ENCODE results near the gene CFAP73.

CFAP73 gene

DNA sequence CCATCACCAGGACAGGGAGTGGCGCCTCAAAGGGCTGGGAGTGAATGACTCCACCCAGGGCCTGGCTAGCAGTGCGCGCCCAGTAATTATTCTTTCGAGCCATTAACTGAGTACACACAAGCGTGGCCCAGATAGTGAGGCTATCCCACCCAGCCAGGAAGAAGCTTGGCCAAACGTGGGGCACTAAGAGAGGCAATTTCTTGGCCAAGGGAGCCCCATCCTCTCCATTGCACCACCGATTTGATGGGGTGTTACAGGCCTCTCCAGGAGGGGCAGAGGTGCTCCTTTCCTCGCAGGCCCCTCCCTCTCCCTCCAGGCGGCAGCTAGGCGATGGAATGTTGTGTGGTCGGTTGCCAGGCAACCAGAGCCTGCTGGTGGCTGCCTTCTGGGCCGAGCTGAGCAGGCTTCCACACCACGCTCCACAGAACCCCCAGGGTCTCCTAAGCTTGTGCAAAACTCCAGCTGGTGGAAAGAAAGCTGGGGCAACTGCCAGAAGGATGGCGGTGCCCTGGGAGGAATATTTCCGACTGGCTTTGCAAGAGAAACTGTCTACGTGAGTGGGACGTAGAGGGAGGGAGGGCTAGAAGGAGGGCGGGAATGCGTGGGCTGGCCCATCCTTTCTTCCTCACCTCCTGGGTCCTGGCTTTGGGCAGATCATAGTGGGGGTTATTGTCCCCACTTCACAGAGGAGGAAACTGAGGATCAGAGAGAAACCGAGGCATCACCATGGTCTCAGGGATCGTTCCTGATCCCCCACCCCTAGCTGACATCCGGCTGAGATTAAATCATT, at the start of gene CFAP73:
Gene CFAP73 (plus strand): TSS at position 364 of the 790 bp plus-strand sequence. CDS start 134 bp downstream, at position 498.
- peaks cover 8 to 22% of the 10 kb centered on the region in 2 donors for H3K4me1 ChIP-seq (ENCODE audit: control insufficient read depth in 1 of 2, insufficient read depth in 2 of 2, low read length in 2 of 2)
- H3K36me3 ChIP-seq (ENCODE audit: control insufficient read depth in 1 of 2, insufficient read depth in 2 of 2, low read length in 2 of 2) = no peaks in the 10 kb centered on the region
- peaks cover 10 to 15% of the 10 kb centered on the region in 2 donors for H3K27me3 ChIP-seq (ENCODE audit: control insufficient read depth in 1 of 2, insufficient read depth in 2 of 2, low read length in 2 of 2)
- no peak within 1 kb of the TSS for H3K27ac ChIP-seq (ENCODE audit: low read depth, low read length)
- peaks cover 4% of the 10 kb centered on the region in 2 donors for H3K9me3 ChIP-seq (ENCODE audit: control insufficient read depth in 1 of 2, low read length in 2 of 2)
- H3K4me3 ChIP-seq (ENCODE audit: low read depth in 1 of 2, low read length in 2 of 2) = peak within 1 kb of the TSS in 1 of 2 donors; percentile 1
- peak within 1 kb of the TSS in 1 of 2 donors; percentile 49 for H3K9ac ChIP-seq (ENCODE audit: low read depth in 1 of 2, low read length in 2 of 2)

DNA sequence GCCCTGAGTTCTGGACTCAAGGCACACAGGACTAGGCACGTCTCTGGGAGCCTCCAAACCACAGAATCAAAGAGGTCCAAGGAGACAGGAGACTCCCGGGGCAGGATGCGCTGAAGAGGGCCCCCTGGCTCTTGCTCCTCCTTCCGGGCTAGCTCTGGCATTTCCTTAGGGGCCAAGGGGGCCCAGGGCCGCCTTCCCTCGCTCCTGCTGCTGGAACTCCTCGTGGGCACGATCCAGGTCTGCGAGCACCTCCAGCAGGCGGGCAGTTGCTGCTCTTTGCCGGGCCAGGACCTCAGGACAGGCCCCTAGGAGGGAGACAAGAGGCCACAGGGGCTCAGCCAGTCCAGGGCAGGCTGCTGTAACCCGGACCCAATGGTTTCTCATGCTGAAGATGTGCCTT, 49.8 kb upstream of the CFAP73 start:
- Histone ChIP-seq H3K4me1 (ENCODE audit: control insufficient read depth in 1 of 2, insufficient read depth in 2 of 2, low read length in 2 of 2) (peaks cover 3 to 9% of the 10 kb centered on the region in 2 donors), H3K27me3 (ENCODE audit: control insufficient read depth in 1 of 2, insufficient read depth in 2 of 2, low read length in 2 of 2) (peaks cover 0 to 4% of the 10 kb centered on the region in 2 donors), H3K9ac (ENCODE audit: low read depth in 1 of 2, low read length in 2 of 2) (no peak overlapping the region), H3K36me3 (ENCODE audit: control insufficient read depth in 1 of 2, insufficient read depth in 2 of 2, low read length in 2 of 2) (no peaks in the 10 kb centered on the region), H3K27ac (ENCODE audit: low read depth, low read length) (no peak overlapping the region), H3K9me3 (ENCODE audit: control insufficient read depth in 1 of 2, low read length in 2 of 2) (no peaks in the 10 kb centered on the region), H3K4me3 (ENCODE audit: low read depth in 1 of 2, low read length in 2 of 2) (no peak overlapping the region)

DNA sequence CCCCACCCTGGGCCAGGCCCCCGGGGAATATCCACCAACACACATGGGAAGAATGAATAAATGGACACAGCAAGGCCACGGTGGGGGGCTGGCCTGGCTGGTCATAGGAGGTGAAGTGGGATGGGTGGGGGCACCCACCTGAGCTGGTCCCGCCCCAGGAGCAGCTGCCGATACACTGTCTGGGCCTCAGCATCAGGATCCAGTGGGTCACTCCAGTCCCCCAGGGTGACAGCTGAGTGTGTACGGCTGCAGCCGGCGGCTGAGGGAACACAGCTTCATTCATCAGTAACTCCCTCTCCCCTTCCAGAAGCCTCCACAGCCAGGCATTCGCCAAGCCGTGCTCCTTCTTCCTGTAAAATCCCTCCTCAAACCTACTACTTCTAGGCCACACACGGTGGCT, 47.8 kb upstream of the CFAP73 start:
- Histone ChIP-seq H3K9ac (ENCODE audit: low read depth in 1 of 2, low read length in 2 of 2) (no peak overlapping the region), H3K9me3 (ENCODE audit: control insufficient read depth in 1 of 2, low read length in 2 of 2) (no peaks in the 10 kb centered on the region), H3K36me3 (ENCODE audit: control insufficient read depth in 1 of 2, insufficient read depth in 2 of 2, low read length in 2 of 2) (no peaks in the 10 kb centered on the region), H3K27me3 (ENCODE audit: control insufficient read depth in 1 of 2, insufficient read depth in 2 of 2, low read length in 2 of 2) (peaks cover 0 to 4% of the 10 kb centered on the region in 2 donors), H3K4me1 (ENCODE audit: control insufficient read depth in 1 of 2, insufficient read depth in 2 of 2, low read length in 2 of 2) (peaks cover 0 to 9% of the 10 kb centered on the region in 2 donors), H3K4me3 (ENCODE audit: low read depth in 1 of 2, low read length in 2 of 2) (no peak overlapping the region), H3K27ac (ENCODE audit: low read depth, low read length) (no peak overlapping the region)

- Histone ChIP-seq H3K27me3 (ENCODE audit: control insufficient read depth in 1 of 2, insufficient read depth in 2 of 2, low read length in 2 of 2) (peaks cover 0 to 4% of the 10 kb centered on the region in 2 donors), H3K4me3 (ENCODE audit: low read depth in 1 of 2, low read length in 2 of 2) (no peak overlapping the region), H3K9ac (ENCODE audit: low read depth in 1 of 2, low read length in 2 of 2) (no peak overlapping the region), H3K36me3 (ENCODE audit: control insufficient read depth in 1 of 2, insufficient read depth in 2 of 2, low read length in 2 of 2) (no peaks in the 10 kb centered on the region), H3K4me1 (ENCODE audit: control insufficient read depth in 1 of 2, insufficient read depth in 2 of 2, low read length in 2 of 2) (peaks cover 0 to 9% of the 10 kb centered on the region in 2 donors), H3K9me3 (ENCODE audit: control insufficient read depth in 1 of 2, low read length in 2 of 2) (no peaks in the 10 kb centered on the region), H3K27ac (ENCODE audit: low read depth, low read length) (no peak overlapping the region)
Measured at GRCh38 chr12:113102811-113103210, 46.7 kb upstream of the CFAP73 start.

- Histone ChIP-seq H3K9ac (ENCODE audit: low read depth in 1 of 2, low read length in 2 of 2) (no peak overlapping the region), H3K27me3 (ENCODE audit: control insufficient read depth in 1 of 2, insufficient read depth in 2 of 2, low read length in 2 of 2) (peaks cover 0 to 4% of the 10 kb centered on the region in 2 donors), H3K27ac (ENCODE audit: low read depth, low read length) (no peak overlapping the region), H3K4me1 (ENCODE audit: control insufficient read depth in 1 of 2, insufficient read depth in 2 of 2, low read length in 2 of 2) (peaks cover 0 to 4% of the 10 kb centered on the region in 2 donors), H3K36me3 (ENCODE audit: control insufficient read depth in 1 of 2, insufficient read depth in 2 of 2, low read length in 2 of 2) (no peaks in the 10 kb centered on the region), H3K9me3 (ENCODE audit: control insufficient read depth in 1 of 2, low read length in 2 of 2) (no peaks in the 10 kb centered on the region), H3K4me3 (ENCODE audit: low read depth in 1 of 2, low read length in 2 of 2) (peak overlapping the region; percentile 37 to 43)
Measured at GRCh38 chr12:113103756-113104450, 45.6 kb upstream of the CFAP73 start.

DNA sequence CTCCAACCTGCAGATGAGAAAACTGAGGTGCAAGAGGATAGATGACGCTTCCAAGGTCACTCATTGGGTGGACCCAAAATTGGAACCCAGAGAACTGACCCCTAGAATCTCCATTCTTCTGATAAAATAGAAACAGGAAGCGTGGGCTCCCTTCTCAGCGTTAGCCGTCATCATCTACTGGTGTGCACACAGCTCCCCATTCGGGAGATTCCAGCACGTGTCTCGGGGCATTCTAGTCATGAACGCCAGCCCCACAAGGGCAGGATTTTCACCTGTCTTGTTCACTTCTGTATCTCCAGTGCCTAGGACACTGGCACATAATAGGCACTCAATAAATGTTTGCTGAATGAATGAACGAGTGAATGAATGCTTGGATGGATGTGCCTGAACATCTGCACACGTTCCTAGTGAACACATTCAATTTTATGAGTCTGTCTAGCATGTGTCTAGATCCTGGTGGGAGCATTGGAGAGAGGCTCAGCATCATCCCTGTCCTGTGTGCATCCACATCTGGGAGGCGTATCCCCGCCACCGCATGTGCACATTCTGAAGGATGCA, 44.5 kb upstream of the CFAP73 start:
- Histone ChIP-seq H3K9me3 (ENCODE audit: control insufficient read depth in 1 of 2, low read length in 2 of 2) (no peaks in the 10 kb centered on the region), H3K4me1 (ENCODE audit: control insufficient read depth in 1 of 2, insufficient read depth in 2 of 2, low read length in 2 of 2) (peaks cover 0 to 4% of the 10 kb centered on the region in 2 donors), H3K27me3 (ENCODE audit: control insufficient read depth in 1 of 2, insufficient read depth in 2 of 2, low read length in 2 of 2) (peaks cover 0 to 4% of the 10 kb centered on the region in 2 donors), H3K27ac (ENCODE audit: low read depth, low read length) (no peak overlapping the region), H3K9ac (ENCODE audit: low read depth in 1 of 2, low read length in 2 of 2) (no peak overlapping the region), H3K4me3 (ENCODE audit: low read depth in 1 of 2, low read length in 2 of 2) (no peak overlapping the region), H3K36me3 (ENCODE audit: control insufficient read depth in 1 of 2, insufficient read depth in 2 of 2, low read length in 2 of 2) (no peaks in the 10 kb centered on the region)

DNA sequence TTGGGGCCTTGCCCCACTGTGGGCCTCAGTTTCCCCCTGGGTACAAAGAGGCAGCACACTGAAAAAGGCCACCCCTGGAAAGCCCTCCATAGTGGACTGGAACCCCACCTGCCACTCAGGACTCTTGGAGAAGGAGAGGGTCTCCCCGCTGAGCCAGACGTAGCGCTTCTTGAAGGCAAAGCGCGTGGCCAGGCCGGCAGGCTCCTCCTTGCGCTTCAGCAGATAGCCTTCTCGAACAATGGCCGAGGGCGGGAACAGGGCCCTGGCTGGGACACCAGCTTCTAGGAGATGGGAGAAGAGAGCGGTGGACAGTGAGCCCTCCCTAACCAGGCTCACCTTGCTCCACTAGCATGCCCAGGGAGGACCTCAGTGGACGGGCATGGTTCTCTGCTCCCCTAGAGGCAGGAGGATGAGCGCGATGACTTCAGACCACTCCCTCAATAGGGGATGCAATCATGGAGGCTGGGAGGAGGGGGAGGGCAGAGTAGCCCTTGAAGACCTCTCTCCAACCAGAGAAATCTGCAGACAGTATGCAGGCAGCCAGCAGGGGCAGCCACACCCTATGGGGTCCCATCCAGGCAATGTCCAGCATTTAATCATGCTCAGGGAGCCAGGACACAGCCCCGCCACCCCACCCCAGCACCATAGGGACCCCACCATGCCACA, 43.8 kb upstream of the CFAP73 start:
- Histone ChIP-seq H3K4me1 (ENCODE audit: control insufficient read depth in 1 of 2, insufficient read depth in 2 of 2, low read length in 2 of 2) (peaks cover 0 to 4% of the 10 kb centered on the region in 2 donors), H3K27ac (ENCODE audit: low read depth, low read length) (no peak overlapping the region), H3K27me3 (ENCODE audit: control insufficient read depth in 1 of 2, insufficient read depth in 2 of 2, low read length in 2 of 2) (peaks cover 0 to 4% of the 10 kb centered on the region in 2 donors), H3K9ac (ENCODE audit: low read depth in 1 of 2, low read length in 2 of 2) (no peak overlapping the region), H3K9me3 (ENCODE audit: control insufficient read depth in 1 of 2, low read length in 2 of 2) (no peaks in the 10 kb centered on the region), H3K36me3 (ENCODE audit: control insufficient read depth in 1 of 2, insufficient read depth in 2 of 2, low read length in 2 of 2) (no peaks in the 10 kb centered on the region), H3K4me3 (ENCODE audit: low read depth in 1 of 2, low read length in 2 of 2) (no peak overlapping the region)

- Histone ChIP-seq H3K9ac (ENCODE audit: low read depth in 1 of 2, low read length in 2 of 2) (no peak overlapping the region), H3K9me3 (ENCODE audit: control insufficient read depth in 1 of 2, low read length in 2 of 2) (no peaks in the 10 kb centered on the region), H3K27ac (ENCODE audit: low read depth, low read length) (no peak overlapping the region), H3K27me3 (ENCODE audit: control insufficient read depth in 1 of 2, insufficient read depth in 2 of 2, low read length in 2 of 2) (peaks cover 0 to 4% of the 10 kb centered on the region in 2 donors), H3K4me3 (ENCODE audit: low read depth in 1 of 2, low read length in 2 of 2) (no peak overlapping the region), H3K36me3 (ENCODE audit: control insufficient read depth in 1 of 2, insufficient read depth in 2 of 2, low read length in 2 of 2) (no peaks in the 10 kb centered on the region), H3K4me1 (ENCODE audit: control insufficient read depth in 1 of 2, insufficient read depth in 2 of 2, low read length in 2 of 2) (peaks cover 0 to 4% of the 10 kb centered on the region in 2 donors)
Measured at GRCh38 chr12:113106361-113106760, 43.2 kb upstream of the CFAP73 start.

DNA sequence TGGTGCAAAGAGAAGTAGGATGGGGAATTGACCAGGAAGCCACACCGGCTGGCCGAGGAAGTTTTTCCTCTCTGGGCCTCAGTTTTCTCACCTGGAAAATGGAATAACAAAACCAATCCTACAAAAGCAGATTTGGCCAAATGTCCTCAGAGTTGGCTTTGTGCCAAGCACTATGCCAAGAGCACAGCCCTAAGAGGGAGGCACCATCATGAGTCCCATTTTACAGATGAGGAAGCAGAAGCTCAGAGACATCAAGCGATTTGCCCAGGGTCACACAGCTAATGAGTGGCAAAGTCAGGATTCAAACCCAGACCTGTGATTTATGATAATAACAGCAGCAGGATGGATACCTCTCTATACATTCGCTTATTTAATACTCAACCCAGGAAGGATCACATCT, 41.2 kb upstream of the CFAP73 start:
- H3K36me3 ChIP-seq (ENCODE audit: control insufficient read depth in 1 of 2, insufficient read depth in 2 of 2, low read length in 2 of 2) = no peaks in the 10 kb centered on the region
- H3K27ac ChIP-seq (ENCODE audit: low read depth, low read length) = no peak overlapping the region

More for the DNA sequence above, 41.2 kb upstream of the CFAP73 start:
- no peaks in the 10 kb centered on the region for H3K9me3 ChIP-seq (ENCODE audit: control insufficient read depth in 1 of 2, low read length in 2 of 2)
- no peak overlapping the region for H3K4me3 ChIP-seq (ENCODE audit: low read depth in 1 of 2, low read length in 2 of 2)
- H3K27me3 ChIP-seq (ENCODE audit: control insufficient read depth in 1 of 2, insufficient read depth in 2 of 2, low read length in 2 of 2) = peaks cover 0 to 4% of the 10 kb centered on the region in 2 donors
- no peak overlapping the region for H3K9ac ChIP-seq (ENCODE audit: low read depth in 1 of 2, low read length in 2 of 2)
- H3K4me1 ChIP-seq (ENCODE audit: control insufficient read depth in 1 of 2, insufficient read depth in 2 of 2, low read length in 2 of 2) = peaks cover 0 to 4% of the 10 kb centered on the region in 2 donors

All from duodenal mucosa (tissue), 2 donors.